Endothelial cell of hepatic sinusoid (primary cell): Measurements from ENCODE around the gene LUZP2.
"Not testable (repeated sequence)": the region's sequence is repeated elsewhere in the genome, so short reads cannot be mapped to it uniquely, and the experiment has no call there.

Source experiments
- in situ Hi-C: cut with HindIII; loops from 2 replicates; pipeline ENCODE4 v1.10.0; 2017; ENCODE audit warnings: low sequenced_read_pairs

The LUZP2 gene

DNA sequence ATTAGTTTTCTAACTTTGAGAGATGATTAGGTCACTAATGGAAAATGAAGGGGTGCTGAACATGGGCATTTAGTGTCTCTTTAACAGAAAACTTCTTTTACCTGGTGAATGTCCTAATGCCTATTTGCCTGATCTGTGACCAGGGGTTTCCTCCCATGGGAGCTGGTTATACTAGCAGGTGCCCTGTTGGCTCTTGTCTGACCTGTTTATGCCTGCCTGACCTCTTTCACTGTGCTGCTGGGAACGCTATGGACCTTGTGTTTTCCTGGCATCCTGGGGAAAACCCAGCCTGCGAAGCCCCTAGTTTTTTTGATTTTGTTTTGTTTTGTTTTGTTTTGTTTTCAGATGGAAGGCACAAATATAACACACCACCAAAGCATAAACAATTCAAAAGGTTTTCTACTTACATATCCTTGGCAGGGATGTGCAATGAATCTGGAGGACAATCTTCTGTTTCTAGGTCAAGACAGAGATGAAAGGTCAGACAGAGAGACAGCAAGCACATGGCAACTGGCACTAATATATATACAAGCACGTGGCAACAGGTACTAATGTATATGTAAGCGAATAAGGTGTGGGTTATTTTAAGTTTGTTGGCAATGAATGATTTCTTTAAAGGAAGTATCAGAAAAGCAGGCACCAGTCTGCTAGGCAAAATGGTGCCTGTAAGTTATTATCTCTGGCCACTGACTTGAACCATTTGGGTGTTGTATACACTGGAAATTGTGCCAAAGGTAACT is 390.2 kb downstream of the LUZP2 start:
- in situ Hi-C loops, result no loop called here

DNA sequence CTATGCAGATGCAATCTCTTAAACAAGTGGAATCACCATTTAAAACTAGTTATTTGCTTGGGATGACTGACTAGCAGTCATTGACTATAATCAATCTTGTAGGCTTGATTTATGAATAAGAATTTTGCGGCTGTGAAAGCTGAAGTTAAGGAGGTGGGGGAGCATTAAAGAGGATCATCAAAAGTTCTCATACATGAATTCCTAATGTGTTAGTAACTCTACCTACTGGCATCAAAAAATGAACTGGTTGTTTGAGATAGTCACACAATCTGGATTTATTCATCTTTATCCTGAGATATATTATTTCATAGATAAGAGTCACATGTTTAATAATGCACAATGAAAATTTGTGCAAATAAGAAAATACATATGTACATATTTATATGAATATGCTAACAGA is 393.6 kb downstream of the LUZP2 start:
- in situ Hi-C loops, result no loop called here

DNA sequence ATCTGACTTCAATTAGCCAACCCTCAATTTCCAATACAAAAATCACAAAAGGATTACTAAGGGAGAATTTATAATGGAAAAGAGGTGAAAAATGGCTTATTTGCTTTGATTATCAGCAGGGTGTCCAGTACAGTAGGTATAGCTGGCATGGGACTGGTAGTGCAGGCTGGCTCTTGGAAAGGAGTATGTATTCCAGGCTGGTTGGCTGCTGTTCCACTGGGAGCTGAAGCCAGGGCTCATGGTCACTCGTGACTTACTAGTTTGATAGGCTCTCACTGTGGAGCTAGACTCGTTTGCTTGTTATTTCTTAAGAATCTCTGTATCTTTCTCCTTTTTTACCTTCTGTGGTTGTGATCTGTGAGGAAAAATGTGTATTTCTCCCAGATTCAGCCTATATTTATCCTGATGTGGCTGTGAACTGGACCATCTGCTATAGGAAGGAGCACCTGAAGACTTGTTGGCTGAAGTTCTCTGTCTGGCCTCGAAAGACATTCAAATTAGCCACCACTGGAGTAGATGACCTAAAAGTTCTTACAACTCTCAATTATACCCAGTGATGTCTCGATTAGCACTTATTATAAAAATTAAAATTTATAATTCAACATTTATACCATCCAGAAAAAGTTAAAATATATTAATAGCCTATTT is 395.1 kb downstream of the LUZP2 start:
- in situ Hi-C loops, result not testable (repeated sequence)

DNA sequence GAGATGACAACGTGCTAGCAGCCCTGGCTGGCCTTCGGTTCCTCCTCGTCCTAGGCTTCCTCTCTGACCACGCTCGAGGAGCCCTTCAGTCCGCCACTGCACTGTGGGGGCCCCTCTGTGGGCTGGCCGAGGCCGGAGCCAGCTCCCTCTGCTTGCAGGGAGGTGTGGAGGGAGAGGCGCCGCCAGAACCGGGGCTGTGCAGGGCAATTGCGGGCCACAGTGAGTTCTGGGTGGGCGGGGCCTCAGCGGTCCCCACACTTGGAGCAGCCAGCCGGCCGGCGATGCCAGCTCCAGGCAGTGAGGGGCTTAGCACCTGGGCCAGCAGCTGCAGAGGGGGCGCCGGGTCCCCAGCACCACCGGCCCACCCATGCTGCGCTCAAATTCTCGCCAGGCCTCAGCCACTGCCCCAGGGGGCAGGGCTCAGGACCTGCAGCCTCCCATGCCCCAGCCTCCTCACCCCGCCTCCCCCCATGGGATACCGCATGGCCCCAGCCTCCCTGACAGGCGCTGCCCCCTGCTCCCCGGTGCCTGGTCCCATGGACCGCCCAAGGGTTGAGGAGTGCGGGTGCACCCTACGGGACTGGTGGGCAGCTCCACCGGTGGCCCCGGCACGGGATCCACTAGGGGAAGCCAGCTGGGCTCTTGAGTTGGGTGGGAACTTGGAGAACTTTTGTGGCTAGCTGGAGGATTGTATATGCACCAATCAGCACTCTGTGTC is 399.4 kb downstream of the LUZP2 start:
- in situ Hi-C loops, result no loop called here

DNA sequence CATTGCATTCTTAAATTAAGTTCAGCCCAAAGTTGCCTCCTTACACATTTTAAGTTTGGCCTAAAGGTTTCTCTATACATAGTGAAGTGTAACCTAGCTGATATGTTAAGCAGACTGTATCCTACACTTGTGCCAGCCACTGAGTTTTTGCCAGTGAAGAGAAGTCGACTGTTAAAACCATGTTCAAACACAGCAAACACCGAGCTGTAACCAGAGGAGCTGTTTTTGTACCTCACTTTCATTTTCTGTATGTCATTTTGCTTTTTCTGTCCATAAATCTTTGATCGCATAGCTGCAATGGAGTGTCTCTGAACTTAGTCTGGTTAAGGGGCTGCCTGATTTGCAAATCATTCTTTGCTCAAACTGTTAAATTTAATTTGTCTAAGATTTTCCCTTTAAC is 403.7 kb downstream of the LUZP2 start:
- in situ Hi-C loops, result no loop called here

DNA sequence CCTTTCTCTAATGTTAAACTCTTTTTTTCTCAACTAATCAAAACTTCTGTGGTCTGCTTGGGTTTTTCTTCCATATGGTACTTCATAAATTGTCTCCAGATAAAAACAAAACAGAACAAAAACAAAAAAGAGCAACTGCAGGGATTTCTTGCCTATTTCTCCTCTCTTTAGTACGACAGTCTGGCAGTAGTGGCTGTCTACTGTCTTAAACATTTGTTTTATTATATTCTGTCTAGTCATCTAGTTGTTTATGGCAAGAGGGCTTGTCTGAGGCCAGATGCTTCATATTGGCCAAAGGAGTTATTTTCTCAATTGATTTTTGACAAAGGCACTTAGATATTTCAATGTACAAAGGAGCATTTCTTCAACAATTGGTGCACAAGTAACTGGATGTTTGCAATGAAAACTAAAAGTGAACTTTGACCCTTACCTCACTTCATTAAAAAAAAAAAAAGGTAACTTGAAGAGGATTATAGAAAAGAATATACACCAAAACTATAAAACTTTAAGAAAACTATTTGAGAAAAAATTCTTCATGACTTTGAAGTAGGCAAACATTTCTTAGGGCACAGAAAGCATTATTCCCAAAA is 404.2 kb downstream of the LUZP2 start:
- in situ Hi-C loops, result no loop called here

DNA sequence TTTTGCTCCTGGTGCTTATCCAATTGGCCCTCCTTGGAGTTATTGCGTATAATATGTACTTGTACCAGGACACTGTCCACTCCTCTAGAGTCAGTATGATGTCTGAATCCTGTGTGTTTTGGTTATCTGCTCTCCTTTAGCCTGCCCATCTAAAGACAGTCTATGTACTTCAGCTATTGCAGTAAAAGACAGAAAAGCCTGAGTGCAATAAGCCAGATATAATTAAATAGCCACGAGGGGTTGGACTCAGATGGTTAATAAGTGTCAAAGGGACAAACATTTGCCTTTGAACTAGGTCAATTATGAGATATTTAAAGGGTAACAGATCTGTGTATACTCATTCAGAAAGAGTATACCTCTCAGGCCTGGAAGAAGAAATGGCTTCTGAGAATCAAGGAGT is 406.7 kb downstream of the LUZP2 start:
- in situ Hi-C loops, result no loop called here

DNA sequence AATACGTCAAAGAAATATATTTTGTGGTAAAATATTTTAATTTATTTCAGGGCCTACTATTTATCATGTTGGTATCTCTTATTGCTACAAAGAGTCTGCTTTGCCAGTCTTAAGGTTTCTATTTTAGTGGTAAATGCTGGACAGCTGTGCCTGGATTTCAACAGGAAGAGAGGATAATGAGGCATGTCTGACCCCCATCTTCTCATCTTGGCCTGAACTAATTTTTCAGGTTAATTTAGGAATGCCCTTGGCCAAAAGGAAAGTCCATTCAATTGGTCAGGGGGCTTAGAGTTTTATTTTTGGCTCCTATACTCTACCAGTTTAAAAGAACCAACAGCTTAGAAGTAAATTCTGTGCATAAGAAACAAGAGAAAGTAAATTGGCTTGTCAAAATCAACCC is 428.2 kb downstream of the LUZP2 start:
- in situ Hi-C loops, result no loop called here

DNA sequence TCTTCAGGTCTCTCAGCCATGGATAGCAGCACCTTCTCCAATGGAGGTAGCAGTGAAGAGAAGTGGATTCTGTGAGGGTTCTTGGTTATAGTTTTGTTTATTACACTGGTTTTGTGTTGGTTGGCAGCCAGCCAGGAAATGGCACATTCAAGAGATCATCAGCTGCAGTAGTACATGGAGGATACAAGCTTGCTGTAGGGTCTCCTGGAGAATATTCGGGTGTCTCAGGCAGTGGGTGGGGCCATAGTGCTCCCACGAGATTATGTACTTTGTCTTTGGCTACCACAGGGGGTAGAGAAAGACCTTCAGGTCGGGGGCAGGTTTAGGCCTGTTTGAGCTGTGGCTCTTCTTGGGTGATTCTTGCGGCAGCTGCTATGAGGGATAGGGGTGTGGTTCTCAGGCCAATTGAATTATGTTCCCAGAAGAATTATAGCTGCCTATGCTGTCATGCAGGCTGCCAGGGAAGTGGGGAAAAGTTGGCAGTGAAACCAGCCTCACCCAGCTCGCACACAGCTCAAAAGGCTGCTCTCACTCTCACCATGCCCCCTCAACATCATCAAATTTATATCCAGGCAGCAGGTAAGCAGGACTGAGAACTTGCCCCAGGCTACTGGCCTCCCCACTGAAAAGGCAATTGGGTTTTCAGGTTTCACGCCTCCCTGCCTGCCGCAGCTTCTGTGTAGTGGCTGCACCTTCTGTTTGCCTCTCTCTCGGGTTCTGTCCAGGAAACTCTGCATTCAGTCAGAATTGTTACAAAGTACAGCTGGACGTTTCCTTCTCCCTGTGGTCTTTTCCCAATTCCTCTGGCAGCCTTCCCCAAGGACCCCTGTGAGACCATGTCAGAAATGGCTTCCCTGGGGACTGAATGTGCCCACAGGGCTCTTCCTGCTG is 435.5 kb downstream of the LUZP2 start:
- in situ Hi-C loops, result no loop called here

DNA sequence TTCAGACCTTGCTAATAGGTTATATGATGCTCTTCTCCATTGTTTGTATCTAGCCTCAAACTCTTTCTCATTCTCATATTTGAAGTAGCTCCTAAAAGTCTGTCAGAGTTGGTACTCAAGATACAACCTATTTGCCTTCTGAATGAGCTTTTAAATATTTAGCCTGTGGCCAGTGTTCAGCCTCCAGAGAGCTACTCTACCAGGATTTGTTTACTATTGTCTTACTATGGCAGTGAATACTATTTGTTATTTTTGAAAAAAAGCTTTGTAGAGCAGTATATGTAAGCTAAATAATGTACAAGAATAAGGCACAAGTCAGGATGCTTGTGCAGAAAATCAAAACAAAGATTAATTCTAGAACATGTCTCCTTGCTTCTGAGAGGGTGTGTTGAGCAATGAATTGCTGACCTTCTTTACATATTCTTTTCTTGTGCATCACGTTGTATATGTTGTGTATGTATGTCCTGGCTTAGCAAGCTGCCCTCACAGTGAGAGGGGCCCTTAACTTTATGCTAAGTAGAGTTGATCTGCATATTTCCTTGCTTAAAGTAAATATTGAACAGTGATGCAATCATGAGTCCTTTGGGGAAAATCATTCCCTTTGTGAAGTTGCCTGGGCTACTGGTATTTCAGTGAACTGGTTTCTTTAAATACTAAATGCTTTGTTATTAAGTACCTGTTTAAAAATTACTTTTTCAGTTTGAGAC is 438.0 kb downstream of the LUZP2 start:
- in situ Hi-C loops, result no loop called here

DNA sequence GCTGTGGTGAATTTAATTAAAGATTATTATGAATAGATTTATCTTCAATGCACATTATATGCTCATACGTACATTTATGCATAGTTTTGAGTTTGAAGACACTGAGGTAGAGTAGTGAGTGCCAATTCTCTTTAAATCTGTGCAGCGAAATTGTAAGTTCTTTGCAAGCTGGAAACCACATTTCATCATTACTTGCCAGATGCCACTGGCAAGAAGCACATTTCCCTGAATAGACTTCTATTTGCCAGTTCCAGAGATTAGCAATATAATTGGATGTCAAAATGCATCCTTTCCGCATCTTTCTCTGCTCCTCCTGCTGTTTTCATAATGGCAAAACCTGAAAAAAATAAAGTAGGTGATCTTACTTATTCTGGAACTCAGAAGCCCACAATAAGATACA is 448.0 kb downstream of the LUZP2 start:
- in situ Hi-C loops, result no loop called here

DNA sequence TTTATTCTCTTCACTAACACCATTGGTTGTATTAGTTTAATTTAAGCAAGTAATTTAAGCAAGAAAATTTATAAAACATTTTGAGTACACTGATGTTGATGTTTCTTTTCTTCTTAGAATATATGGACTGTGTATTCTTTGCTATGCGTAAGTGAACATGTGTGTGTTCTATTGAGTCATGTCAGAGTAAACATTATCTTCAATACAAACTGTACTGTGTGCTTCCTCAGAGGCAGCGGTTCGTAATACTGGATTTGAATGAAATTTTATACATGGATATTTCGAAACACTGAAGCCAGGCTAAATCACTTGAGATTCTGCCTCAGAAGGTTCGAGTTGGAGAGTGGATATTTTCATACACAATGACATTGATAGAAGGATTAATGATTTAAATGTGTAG is 452.6 kb downstream of the LUZP2 start:
- in situ Hi-C loops, result no loop called here

DNA sequence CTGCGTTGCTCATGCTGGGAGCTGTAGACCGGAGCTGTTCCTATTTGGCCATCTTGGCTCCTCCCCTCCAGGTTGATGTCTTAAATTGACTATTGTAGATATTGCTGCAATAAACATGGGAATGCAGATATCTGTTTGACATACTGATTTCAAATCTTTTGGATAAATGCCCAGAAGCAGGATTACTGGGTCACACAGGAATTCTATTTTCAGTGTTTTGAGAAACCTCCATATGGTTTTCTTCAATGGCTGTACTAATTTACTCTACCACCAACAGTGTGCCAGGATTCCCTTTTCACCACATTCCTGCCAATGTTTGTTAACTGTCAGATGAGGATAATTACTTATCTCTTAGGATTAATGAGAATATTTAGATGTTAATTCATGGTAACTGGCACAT is 467.0 kb downstream of the LUZP2 start:
- in situ Hi-C loops, result no loop called here

DNA sequence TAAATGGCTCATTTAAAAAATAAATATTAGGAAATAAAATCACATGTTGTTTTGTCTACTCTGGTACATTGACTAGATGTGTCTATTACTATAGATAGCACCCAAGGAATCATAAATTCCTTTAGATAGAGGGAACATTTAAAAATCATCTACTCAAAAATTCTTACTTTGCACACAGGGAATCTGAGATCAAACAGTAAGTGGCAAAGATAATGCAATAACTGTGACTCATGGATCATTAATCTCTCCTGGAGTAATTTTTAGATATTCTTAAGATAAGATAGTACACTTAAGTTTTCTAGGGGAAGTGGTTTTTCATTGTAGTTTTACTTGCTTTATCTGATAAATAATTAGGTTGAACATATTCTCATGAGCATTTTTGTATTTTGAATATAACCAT is 468.9 kb downstream of the LUZP2 start:
- in situ Hi-C loops, result no loop called here

DNA sequence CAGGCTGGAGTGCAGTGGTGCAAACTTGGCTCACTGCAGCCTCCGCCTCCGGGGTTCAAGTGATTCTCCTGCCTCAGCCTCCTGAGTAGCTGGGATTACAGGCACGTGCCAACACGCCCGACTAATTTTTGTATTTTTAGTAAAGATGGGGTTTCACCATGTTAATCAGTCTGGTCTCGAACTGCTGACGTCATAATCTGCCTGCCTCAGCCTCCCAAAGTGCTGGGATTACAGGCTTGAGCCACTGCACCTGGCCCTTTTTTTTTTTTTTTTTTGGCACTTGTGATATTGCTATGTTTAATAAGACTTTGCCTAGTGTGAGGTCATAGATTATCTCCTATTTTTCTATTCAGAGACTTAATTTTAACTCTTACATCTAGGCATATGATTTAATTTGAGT is 497.1 kb downstream of the LUZP2 start:
- in situ Hi-C loops, result not testable (repeated sequence)

DNA sequence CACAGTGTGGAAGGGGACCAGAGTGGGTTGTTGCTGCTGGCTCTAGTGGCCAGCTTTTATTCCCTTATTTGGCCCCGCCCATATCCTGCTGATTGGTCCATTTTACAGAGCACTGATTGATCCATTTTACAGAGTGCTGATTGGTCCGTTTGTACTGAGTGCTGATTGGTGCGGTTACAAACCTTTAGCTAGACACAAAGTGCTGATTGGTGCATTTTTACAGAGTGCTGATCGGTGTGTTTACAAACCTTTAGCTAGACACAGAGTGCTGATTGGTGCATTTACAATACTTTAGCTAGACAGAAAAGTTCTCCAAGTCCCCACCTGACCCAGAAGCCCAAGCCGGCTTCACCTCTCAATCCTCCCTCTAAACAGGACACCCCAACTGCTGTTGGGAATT is 503.1 kb downstream of the LUZP2 start:
- in situ Hi-C loops, result not testable (repeated sequence)

DNA sequence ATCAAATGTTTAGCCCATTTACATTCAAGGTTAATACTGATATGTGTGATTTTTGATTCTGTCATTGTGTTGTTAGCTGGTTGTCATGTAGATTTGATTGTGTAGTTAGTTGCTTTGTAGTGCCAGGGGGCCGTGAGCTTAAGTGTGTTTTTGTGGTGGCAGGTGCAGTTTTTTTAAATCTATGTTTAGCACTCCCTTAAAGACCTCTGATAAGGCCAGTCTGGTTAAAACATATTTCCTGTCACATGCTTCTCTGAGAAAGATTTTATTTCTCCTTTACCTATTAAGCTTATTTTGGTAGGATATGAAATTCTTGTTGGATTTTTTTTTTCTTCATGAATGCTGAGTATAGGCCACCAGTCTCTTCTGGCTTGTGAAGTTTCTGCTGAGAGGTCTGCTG is 540.6 kb downstream of the LUZP2 start:
- in situ Hi-C loops, result no loop called here

DNA sequence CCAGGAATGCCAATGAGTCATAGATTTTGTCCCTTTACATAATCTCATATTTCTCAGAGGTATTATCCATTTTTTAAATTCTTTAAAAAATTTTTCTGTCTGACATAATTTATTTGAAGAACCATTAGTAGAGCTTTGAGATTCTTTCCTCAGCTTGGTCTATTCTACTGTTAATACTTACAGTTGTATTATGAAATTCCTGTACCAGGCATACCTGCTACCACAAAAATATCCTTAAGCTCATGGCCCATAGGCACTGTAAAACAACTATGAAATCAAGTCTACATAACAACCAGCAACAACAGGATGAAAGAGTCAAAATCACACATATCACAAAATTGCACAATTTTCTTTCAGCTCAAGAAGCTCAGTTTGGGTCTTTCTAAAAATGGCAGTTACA is 541.3 kb downstream of the LUZP2 start:
- in situ Hi-C loops, result no loop called here

DNA sequence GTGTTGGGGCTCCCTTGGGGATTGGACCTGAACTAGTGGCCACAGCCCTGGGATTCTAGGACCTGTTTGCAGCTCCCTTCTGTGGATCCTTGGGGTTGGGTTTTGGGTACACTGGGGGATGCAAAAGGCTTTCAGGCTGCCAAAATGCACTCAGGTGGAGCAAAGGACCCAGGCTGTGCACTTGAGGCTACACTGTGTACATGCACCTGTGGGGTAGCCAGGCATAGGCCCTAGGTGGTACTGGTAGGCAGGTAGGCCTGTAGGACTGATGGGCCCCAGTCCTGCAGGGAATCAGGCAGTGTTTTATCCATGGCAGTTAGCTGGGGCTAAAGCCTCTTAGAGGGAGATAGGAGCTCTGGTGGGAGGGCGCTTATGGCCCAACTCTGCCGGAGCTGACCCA is 542.3 kb downstream of the LUZP2 start:
- in situ Hi-C loops, result no loop called here

DNA sequence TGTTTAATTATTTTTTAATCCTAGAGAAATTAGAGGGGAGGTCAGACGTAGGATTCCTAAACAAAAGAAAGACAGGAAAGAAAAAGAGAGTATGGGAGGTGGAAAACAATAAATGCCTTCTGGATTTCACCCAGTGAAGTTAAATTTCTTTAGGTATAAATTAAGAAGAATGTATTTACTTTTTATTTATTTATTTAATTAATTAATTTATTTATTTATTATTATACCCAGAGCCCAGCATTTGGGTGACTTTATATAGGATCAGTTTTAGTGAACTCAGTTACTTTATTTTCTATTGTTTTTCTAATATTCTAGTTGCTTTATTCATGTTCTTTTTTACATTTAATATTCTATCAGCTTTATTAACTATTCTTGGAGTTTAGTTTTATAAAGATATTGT is 551.8 kb downstream of the LUZP2 start:
- in situ Hi-C loops, result no loop called here
